HCT116 (cell line): ENCODE data around the gene ACOT11. TPM values are rescaled to one million over a fixed set of nuclear protein-coding genes. Genes with fewer than 3 reads are reported as not detected.

Source experiments
- ATAC-seq: fragments of 200-7000 bp; cut with Tn5 transposase; 2 replicates; pipeline ENCODE4 v1.9.1; 2020; ENCODE audit warnings: mild to moderate bottlenecking, moderate library complexity
- BruUV-seq: library from RNA; stranded (reverse); fragments of 400-500 nt; replicated peaks from 2 replicates; lab custom pipeline; 2021; lab: Mats Ljungman, UMichigan
- CTCF ChIA-PET: fragments of 300-600 bp; sonication (Branson Sonifier 250); formaldehyde crosslinking; loops from one replicate; lab custom pipeline; 2021; ENCODE audit warnings: antibody characterized with exemption; lab: Charles Lee
- POLR2A ChIA-PET: fragments of 300-600, 350-600 bp; sonication (Branson Sonifier 250); formaldehyde crosslinking; loops from one replicate; lab custom pipeline; 2021; ENCODE audit warnings: antibody characterized with exemption; lab: Charles Lee
- RAD21 ChIA-PET, 2 experiments: fragments of 300-600 bp; sonication (Branson Sonifier 250); formaldehyde crosslinking; loops; one replicate each; lab custom pipeline; 2023; ENCODE audit warnings: low total read pairs in 2 of 2; ENCODE audit not compliant: uncharacterized antibody in 2 of 2, unreplicated experiment in 2 of 2, low non-redundant PET in 1 of 2; lab: Charles Lee
- DNase-seq: peaks from one replicate; pipeline ENCODE4 v3.0.0-alpha.2; 2010; ENCODE audit warnings: low read depth, low spot score
- H2AFZ ChIP-seq: fragments of 200-600 bp; shearing (Covaris generic), sonication (generic); 2 replicates; pipeline ENCODE4 v1.6.1; 2017; ENCODE audit warnings: low read depth, mixed run types, mixed read lengths, antibody characterized with exemption, low read length; ENCODE audit not compliant: poor library complexity, severe bottlenecking
- H3K27ac ChIP-seq: 2 replicates; pipeline ENCODE4 v1.5.1; 2012; ENCODE audit warnings: low read depth, low read length
- H3K27me3 ChIP-seq: fragments of 200-600 bp; sonication (generic); 2 replicates; pipeline ENCODE4 v1.6.1; 2016; ENCODE audit warnings: mixed run types, low read length, mixed read lengths; ENCODE audit not compliant: insufficient read depth
- H3K36me3 ChIP-seq, 2 experiments: fragments of 200-500 bp in 1 of 2; fragments of 200-600 bp in 1 of 2; sonication (Bioruptor generic) in 1 of 2; sonication (generic) in 1 of 2; 2 replicates each; pipeline versions ENCODE4 v1.5.1 to v1.6.1; 2014 to 2016; ENCODE audit warnings: low read length in 2 of 2, inconsistent platforms in 1 of 2, mixed read lengths in 1 of 2, mixed run types in 1 of 2; ENCODE audit not compliant: insufficient read depth in 2 of 2, control insufficient read depth in 1 of 2
- H3K4me1 ChIP-seq, 2 experiments: fragments of 200-600 bp in 1 of 2; sonication (generic) in 1 of 2; 2 replicates each; pipeline versions ENCODE4 v1.5.1 to v1.6.1; 2012 to 2017; ENCODE audit warnings: low read length in 2 of 2, inconsistent platforms in 1 of 2, mild to moderate bottlenecking in 1 of 2, mixed read lengths in 1 of 2, mixed run types in 1 of 2, moderate library complexity in 1 of 2; ENCODE audit not compliant: insufficient read depth in 2 of 2, control insufficient read depth in 1 of 2
- H3K4me2 ChIP-seq: fragments of 200-600 bp; sonication (generic); 2 replicates; pipeline ENCODE4 v1.6.1; 2017; ENCODE audit warnings: mixed run types, low read length, mixed read lengths
- H3K4me3 ChIP-seq, 2 experiments: fragments of 200-600 bp in 1 of 2; sonication (generic) in 1 of 2; replicated peaks in 1 of 2; 2 replicates each; pipeline ENCODE4 v1.5.1; 2011 to 2016; ENCODE audit warnings: low read length in 2 of 2, control low read depth in 1 of 2, low read depth in 1 of 2, mild to moderate bottlenecking in 1 of 2, mixed read lengths in 1 of 2, mixed run types in 1 of 2
- H3K79me2 ChIP-seq: fragments of 200-600 bp; sonication (generic); 2 replicates; pipeline ENCODE4 v1.6.1; 2017; ENCODE audit warnings: mild to moderate bottlenecking, mixed run types, low read length, moderate library complexity, mixed read lengths; ENCODE audit not compliant: insufficient read depth
- H3K9ac ChIP-seq: fragments of 200-600 bp; sonication (generic); 2 replicates; pipeline ENCODE4 v1.6.1; 2016; ENCODE audit warnings: low read length, mixed read lengths
- H3K9me2 ChIP-seq: fragments of 200-600 bp; sonication (generic), shearing (Covaris generic); 2 replicates; pipeline ENCODE4 v1.6.1; 2017; ENCODE audit warnings: mixed run types, mild to moderate bottlenecking, moderate library complexity; ENCODE audit not compliant: insufficient read depth
- H3K9me3 ChIP-seq, 2 experiments: fragments of 200-500 bp in 1 of 2; fragments of 200-600 bp in 1 of 2; sonication (Bioruptor generic) in 1 of 2; sonication (generic) in 1 of 2; 2 replicates each; pipeline ENCODE4 v1.6.1; 2014 to 2017; ENCODE audit warnings: low read length in 2 of 2, mixed read lengths in 2 of 2, inconsistent platforms in 1 of 2, low read depth in 1 of 2, mild to moderate bottlenecking in 1 of 2, mixed run types in 1 of 2, moderate library complexity in 1 of 2; ENCODE audit not compliant: control insufficient read depth in 1 of 2, insufficient read depth in 1 of 2
- H4K20me1 ChIP-seq: fragments of 200-600 bp; sonication (generic), shearing (Covaris generic); 2 replicates; pipeline ENCODE4 v1.6.1; 2017; ENCODE audit warnings: mixed run types, mild to moderate bottlenecking, moderate library complexity; ENCODE audit not compliant: insufficient read depth
- ATF3 ChIP-seq: IDR thresholded peaks from 2 replicates; pipeline ENCODE4 v1.6.1; 2012
- CBX3 ChIP-seq: IDR thresholded peaks from 2 replicates; pipeline ENCODE4 v1.6.1; 2012; ENCODE audit warnings: low read depth
- CEBPB ChIP-seq: IDR thresholded peaks from 2 replicates; pipeline ENCODE4 v1.6.1; 2012; ENCODE audit warnings: low read depth
- CTCF ChIP-seq, 3 experiments: fragments of 200-600 bp in 1 of 3; sonication (generic) in 1 of 3; IDR thresholded peaks in 2 of 3; conservative IDR thresholded peaks in 1 of 3; 2 replicates each; pipeline ENCODE4 v1.5.1; 2012 to 2017; ENCODE audit warnings: low read depth in 2 of 3, low read length in 2 of 3, antibody characterized with exemption in 1 of 3, borderline replicate concordance in 1 of 3, control low read depth in 1 of 3, mild to moderate bottlenecking in 1 of 3, mixed read lengths in 1 of 3, mixed run types in 1 of 3, moderate library complexity in 1 of 3; ENCODE audit not compliant: insufficient read depth in 1 of 3
- EGR1 ChIP-seq: IDR thresholded peaks from 2 replicates; pipeline ENCODE4 v1.6.1; 2012; ENCODE audit warnings: low read depth
- ELF1 ChIP-seq: IDR thresholded peaks from 2 replicates; pipeline ENCODE4 v1.6.1; 2012; ENCODE audit warnings: low read depth, borderline replicate concordance
- EZH2 ChIP-seq: fragments of 200-600 bp; sonication (generic); IDR thresholded peaks from 2 replicates; pipeline ENCODE4 v1.6.1; 2017; ENCODE audit warnings: antibody characterized with exemption, mixed run types
- FOSL1 ChIP-seq: IDR thresholded peaks from 2 replicates; pipeline ENCODE4 v1.6.1; 2012; ENCODE audit warnings: low read depth
- JUND ChIP-seq: IDR thresholded peaks from 2 replicates; pipeline ENCODE4 v1.6.1; 2012
- MAX ChIP-seq: IDR thresholded peaks from 2 replicates; pipeline ENCODE4 v1.6.1; 2012
- RAD21 ChIP-seq: IDR thresholded peaks from 2 replicates; pipeline ENCODE4 v1.6.1; 2012; ENCODE audit warnings: low read depth, mild to moderate bottlenecking
- REST ChIP-seq: IDR thresholded peaks from 2 replicates; pipeline ENCODE4 v1.6.1; 2012; ENCODE audit warnings: low read depth
- SIN3A ChIP-seq: IDR thresholded peaks from 2 replicates; pipeline ENCODE4 v1.6.1; 2012; ENCODE audit warnings: low read depth
- SP1 ChIP-seq: IDR thresholded peaks from 2 replicates; pipeline ENCODE4 v1.6.1; 2012; ENCODE audit warnings: low read depth
- SRF ChIP-seq: IDR thresholded peaks from 2 replicates; pipeline ENCODE4 v1.6.1; 2012; ENCODE audit warnings: low read depth
- YY1 ChIP-seq: IDR thresholded peaks from 2 replicates; pipeline ENCODE4 v1.6.1; 2011; ENCODE audit warnings: low read length, low read depth, moderate library complexity, mild to moderate bottlenecking; ENCODE audit not compliant: insufficient replicate concordance; ENCODE audit errors: extremely low read depth
- ZBTB33 ChIP-seq: IDR thresholded peaks from 2 replicates; pipeline ENCODE4 v1.6.1; 2011; ENCODE audit warnings: mild to moderate bottlenecking, low read length, moderate library complexity; ENCODE audit not compliant: insufficient replicate concordance; ENCODE audit errors: extremely low read depth
- ZFX ChIP-seq: fragments of 450-650 bp; IDR thresholded peaks from 2 replicates; pipeline ENCODE4 v1.6.1; 2017
- ZNF274 ChIP-seq: fragments of 200-500 bp; sonication (Bioruptor generic); IDR thresholded peaks from 2 replicates; pipeline ENCODE4 v1.6.1; 2014; ENCODE audit warnings: mild to moderate bottlenecking, low read depth, low read length, inconsistent platforms
- intact Hi-C: fragments of 100-400 bp; cut with micrococcal nuclease; formaldehyde crosslinking; loops from 2 replicates; pipeline ENCODE4 v1.10.0; 2022
- total RNA-seq: library from RNA; stranded (reverse); gene quantifications from one replicate; pipeline ENCODE4 v1.2.1, GENCODE V29; 2021; ENCODE audit not compliant: unreplicated experiment

ACOT11 gene
- total RNA-seq, 1 experiment from 2014 or later = 31.1 TPM

GRCh38 chr1:54518489-54518888, 29.5 kb upstream of the ACOT11 start:
- Histone ChIP-seq H2AFZ (no peak overlapping the region), H3K36me3 (no peaks in the 10 kb centered on the region), H3K27ac (no peak overlapping the region), H3K4me1 (peaks cover 2 to 10% of the 10 kb centered on the region in 2 experiments; a peak in 2 of 4 replicates), H3K4me2 (no peak overlapping the region), H3K4me3 (no peak overlapping the region), H4K20me1 (no peaks in the 10 kb centered on the region), H3K9me3 (no peaks in the 10 kb centered on the region), H3K9ac (no peak overlapping the region), H3K27me3 (no peaks in the 10 kb centered on the region), H3K9me2 (no peaks in the 10 kb centered on the region), H3K79me2 (no peaks in the 10 kb centered on the region)
- POLR2A ChIA-PET = no interaction called here
- CTCF ChIA-PET = interaction anchor here (2.0 kb wide), 1 partner anchor 29 kb away, joined by 5 read pairs; no protein-coding TSS in a partner anchor
- no TSS peak for BruUV-seq
- no peak for DNase-seq
- intact Hi-C loops = no loop called here
- no peak for ATAC-seq
- RAD21 ChIA-PET = no interaction called here
- TF ChIP-seq ZNF274 = no peak
- TF ChIP-seq CTCF (IDR thresholded peaks at IDR 0.05 in 2 of 3, conservative IDR thresholded peaks at IDR 0.05 in 1 of 3; ENCODE audit: borderline replicate concordance in 1 of 3, insufficient read depth in 1 of 3, low read depth in 2 of 3, low read length in 2 of 3) = no peak
- no peak for TF ChIP-seq CBX3
- TF ChIP-seq MAX = no peak
- TF ChIP-seq CEBPB = no peak
- no peak for TF ChIP-seq ATF3
- TF ChIP-seq SRF = no peak
- no peak for TF ChIP-seq FOSL1
- no peak for TF ChIP-seq JUND
- TF ChIP-seq EZH2 = no peak
- TF ChIP-seq REST = no peak
- TF ChIP-seq EGR1 = no peak
- TF ChIP-seq SP1 = no peak
- TF ChIP-seq ZBTB33 = no peak
- no peak for TF ChIP-seq SIN3A
- no peak for TF ChIP-seq ZFX
- no peak for TF ChIP-seq RAD21
- TF ChIP-seq YY1 = no peak
- TF ChIP-seq ELF1 = no peak
